Left renal cortex interstitium (tissue), 4 donors: Measurements from ENCODE around the gene TMEM191B. TPM values are rescaled to one million over a fixed set of nuclear protein-coding genes. Genes with fewer than 3 reads are reported as not detected.
"Not testable (repeated sequence)": the region's sequence is repeated elsewhere in the genome, so short reads cannot be mapped to it uniquely, and the experiment has no call there.

Experiments used
- DNase-seq, 4 donors: peaks; one replicate each; pipeline ENCODE4 v3.0.0-alpha.2; 2013; ENCODE audit warnings: low read depth in 4 of 4, low spot score in 2 of 4, missing footprints in 1 of 4
- polyA plus RNA-seq, 4 donors: library from polyadenylated mRNA; unstranded; fragments of 120-200 nt; gene quantifications; one replicate each; pipeline ENCODE4 v1.2.1, GENCODE V29; 2013; ENCODE audit not compliant: insufficient read length in 4 of 4

TMEM191B gene
- polyA plus RNA-seq = 1 to 10 TPM in 1 of 4 donors, under 1 TPM in 2, not detected in 1; 0.45 to 3.9 (median 0.55) TPM

DNA sequence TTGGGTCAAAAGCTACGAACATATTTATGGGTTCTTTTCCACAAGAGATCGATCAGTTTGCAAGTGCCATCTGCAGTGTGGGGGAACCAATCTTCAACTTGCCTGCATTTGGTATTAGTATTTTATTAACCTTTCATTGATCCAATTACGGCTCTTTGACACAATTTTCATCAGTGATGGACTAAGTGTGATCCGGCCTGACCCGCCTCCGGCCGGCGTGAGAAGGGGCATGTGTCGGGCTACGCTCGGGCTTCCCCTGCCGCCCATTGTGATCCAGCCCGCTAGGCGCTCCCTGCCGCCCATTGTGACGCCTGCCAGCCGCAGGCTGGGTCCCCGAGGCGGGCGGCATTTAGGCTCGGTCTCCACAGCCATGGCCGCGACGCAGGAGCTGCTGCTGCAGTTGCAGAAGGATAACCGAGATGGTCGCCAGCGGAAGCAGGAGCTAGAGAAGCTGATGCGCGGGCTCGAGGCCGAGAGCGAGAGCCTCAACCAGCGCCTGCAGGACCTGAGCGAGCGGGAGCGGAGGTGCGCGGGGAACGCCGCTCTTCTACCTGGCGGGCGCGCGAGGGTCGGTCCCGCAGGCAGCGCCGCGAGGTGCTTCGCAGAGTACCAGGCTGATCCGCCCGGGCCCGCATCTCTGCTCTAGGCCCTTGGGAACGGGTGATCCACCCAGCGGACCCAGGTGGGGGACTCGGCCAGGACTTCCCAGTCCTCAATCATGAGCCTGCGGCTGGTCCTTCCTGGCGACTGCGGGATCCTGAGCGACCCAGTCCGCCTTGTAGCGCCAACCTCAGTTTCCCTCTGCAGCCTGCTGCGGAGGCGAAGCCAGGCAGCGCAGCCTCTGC lies at the start of gene TMEM191B:
Gene TMEM191B (plus strand): TSS at position 51 of the 845 bp plus-strand sequence. CDS start 179 bp downstream, at position 230.
- DNase-seq = not testable (repeated sequence)

DNA sequence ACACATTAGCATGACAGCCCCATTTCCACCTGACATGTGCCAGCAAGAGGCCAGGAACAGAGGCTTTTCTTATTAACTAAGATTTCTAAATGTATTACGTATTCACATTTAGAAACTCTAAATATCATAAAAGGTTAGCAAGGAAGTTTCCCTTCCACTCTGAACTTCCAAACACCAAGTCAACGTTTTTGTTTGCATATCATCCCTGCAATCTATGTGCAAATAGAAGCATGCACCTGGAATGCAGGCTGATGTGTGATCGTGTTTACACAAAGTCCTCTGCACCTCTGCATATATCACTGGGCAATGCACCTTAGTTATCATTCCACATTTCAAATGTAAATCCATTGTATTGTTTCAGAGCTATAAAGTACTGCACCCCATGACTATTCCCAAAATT lies 31.4 kb upstream of the TMEM191B start:
- DNase-seq = not testable (repeated sequence)

DNA sequence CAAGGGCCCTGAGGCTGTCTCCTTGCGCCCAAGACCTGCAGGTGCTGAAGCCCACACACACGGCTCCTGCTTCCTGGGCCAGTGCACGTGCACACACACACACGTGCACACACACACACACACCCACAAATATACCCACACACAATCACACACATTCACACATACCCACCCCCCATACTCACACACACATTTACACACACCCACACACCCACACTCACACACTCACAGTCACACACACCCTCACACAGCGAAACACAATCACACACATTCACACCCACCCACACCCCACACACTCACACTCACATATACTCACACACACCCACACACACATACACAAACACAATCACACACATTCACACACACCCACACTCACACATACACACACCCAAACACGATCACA lies 16.3 kb upstream of the TMEM191B start:
- not testable (repeated sequence) for DNase-seq

DNA sequence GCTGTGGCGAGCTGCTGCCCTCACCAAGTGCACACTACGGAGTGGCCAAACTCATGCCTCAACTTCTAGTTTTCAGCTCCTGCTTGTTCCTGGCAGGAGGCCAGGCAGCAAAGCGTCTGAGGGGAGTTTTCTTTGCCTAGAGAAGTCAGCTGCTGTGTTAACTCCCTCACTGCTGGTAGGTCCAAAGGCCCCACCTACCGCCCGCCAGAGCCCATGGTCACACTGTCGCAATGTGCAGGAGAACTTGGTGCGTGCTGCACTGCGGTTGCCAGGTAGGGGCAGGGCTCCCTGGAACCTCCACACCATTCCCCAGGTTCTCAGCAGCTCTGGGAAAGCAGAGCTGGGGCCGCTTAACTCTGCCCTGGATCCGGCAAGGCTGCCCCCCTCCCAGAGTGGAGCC lies 15.2 kb upstream of the TMEM191B start:
- not testable (repeated sequence) for DNase-seq

DNA sequence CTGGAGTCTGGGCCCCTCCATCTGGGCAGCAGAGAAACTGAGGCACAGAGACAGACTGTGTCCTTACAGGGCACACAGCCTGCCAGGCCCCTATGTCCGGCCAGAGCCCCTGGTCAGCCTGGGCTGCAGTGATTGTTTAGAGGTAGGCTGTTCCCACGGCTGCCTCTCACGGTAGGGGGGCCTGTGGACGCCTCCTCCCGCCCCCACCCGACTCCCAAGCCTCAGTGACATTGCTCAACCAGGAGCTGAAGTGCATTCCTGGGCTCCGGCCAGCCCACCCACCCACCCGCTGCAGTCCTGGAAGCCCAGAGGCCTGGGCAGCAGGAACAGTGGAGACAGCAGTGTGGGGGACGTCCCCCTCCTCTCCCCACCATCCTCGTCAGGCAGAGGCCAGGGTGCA lies 14.1 kb upstream of the TMEM191B start:
- not testable (repeated sequence) for DNase-seq

DNA sequence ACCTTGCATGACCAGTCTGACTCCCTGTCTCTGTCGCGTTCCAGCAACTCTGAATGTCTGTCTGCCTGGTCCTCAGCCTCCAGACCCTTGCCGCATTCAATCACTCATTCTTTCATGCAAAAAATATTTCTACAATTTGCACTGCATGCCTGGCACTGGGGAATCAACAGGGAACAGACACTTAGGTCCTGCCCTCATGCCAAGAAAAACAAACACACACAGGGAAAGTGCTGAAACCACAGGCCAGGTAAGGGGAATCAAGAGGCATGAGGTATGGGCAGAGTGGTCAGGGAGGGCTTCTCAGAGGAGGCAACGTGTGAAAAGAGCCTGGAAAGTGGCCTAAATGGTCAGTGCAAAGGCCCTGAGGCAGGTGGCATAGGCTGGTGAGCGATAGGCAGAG lies 9.5 kb upstream of the TMEM191B start, which contains the start of gene GGTLC3:
Gene GGTLC3 (minus strand): TSS at position 101 of the 400 bp plus-strand sequence. CDS start 264 bp downstream, outside the sequence.
- not testable (repeated sequence) for DNase-seq

DNA sequence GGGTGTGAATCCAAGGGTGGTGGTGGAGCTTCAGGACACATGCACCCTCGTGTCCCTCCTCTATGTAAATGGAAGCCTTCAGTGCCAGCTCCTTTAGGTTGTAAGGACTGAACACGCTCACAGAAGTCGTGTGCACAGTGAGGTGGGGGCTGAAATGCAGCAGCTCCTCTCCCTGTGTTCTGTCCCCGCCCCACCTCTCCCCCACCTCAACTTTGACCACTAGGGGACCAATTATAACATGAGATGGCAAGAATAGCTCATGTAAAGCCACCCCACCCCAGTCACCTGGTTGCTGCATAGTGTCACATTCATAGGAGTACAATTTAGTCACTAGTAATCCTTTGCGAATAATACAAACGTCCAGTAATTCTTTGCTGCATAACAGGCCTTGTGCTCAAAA lies 4.8 kb upstream of the TMEM191B start:
- not testable (repeated sequence) for DNase-seq

DNA sequence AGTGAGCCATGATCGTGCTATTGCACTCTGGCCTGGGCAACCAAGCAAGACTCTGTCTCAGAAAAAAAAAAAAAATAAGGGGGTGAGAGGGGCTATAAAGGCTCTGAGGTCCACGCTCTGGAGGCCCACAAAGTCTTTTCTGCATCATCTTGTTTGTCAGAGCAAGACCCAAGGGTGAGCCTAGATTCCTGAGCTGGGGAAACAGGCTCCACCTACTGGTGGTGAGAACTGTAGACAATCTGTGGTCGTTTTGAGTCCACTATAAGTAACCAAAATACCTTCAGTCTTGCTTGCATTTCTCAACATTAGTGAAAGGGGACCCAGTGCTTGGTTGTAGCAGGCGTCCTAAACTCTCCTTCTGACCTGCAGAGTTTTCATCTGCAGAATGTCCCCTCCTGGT lies 4.3 kb upstream of the TMEM191B start:
- DNase-seq = not testable (repeated sequence)

DNA sequence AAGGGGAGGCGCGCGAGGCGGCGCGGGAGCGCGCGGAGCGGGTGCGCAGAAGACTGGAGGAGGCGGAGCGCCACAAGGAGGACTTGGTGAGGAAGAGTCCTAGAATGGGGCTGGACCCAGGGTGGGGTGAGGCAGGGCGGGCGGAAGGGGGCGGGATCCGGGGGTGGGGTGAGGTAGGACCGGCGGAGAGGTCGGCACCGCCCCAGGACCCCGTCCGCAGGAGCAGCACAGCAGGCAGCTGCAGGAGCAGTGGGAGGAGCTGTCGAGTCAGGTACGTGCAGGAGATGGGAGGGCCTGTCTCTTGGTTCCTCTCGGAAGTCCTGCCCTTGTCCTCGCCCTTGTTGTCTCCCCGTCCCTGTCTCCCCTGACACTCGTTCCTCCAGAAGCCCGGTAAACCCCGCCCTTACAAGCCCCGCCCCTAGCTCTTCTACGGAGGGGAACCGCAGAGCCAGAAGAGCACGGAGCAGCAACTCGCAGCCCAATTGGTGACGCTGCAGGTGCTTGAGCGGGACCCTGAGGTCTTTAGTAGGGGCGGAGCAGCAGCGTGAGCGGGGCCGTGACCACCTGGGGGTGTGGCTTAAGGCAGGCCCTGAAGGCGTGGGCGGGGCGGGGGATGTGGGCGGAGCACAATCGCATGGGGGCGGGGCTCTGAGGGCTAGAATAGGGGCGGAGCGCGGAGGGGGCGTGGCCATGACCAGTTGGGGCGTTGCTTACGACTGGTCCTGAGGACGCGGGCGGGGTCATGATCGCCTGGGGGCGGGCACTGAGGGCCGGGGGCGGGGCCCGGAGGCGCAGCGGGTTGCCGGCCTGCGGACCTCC lies 1.2 kb downstream of the TMEM191B start:
- DNase-seq = peak in 1 of 4 donors; percentile 7

DNA sequence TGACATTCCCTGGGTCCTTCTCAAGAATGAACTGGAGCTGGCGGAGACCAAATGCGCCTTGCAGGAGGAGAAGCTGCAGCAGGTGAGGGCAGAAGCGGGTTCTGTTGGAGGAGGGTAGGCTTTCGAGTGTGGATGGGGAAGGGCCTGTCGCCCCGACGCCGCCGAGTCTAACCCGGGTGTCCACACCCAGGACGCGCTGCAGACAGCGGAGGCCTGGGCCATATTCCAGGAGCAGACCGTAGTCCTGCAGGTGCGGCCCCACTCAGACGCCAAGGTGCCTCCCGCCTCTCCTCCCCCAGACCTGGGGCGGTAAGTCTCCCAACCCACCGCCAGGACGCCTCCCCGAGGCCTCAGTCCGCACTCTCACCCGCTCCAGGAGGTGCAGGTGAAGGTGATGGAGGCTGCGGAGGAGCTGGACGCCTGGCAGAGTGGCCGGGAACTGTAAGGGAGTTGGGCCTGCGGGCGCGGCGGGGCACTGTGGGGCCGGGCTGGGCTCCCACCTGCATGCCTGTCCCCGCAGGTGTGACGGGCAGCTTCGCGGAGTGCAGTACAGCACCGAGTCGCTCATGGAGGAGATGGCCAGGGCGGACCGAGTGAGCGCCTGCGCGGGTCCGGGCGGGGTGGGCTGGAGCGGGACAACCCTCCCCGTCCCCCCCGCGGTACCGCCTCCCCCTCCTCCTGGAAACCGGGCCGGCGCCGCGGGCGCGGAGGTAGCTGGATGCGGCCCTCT lies 2.0 kb downstream of the TMEM191B start:
- not testable (repeated sequence) for DNase-seq

DNA sequence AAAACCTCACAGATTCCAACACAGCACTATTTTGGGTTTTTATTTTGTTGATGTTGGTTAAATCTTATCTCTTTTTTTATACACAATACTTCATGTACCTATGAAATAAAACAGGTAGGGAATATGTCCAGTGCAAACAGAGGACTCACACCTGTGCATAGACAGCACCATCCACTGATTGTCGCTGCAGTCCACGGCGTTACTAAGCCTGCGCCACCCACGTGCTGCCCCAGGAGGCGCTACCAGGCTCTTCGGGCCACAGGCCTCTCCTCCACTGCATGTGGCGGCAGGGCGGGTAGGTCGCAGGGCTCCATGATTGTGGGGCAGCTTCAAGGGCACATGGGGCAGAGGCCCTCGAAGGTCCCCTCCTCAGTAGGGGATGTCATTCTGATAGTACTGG lies 6.0 kb downstream of the TMEM191B start:
- DNase-seq = not testable (repeated sequence)

DNA sequence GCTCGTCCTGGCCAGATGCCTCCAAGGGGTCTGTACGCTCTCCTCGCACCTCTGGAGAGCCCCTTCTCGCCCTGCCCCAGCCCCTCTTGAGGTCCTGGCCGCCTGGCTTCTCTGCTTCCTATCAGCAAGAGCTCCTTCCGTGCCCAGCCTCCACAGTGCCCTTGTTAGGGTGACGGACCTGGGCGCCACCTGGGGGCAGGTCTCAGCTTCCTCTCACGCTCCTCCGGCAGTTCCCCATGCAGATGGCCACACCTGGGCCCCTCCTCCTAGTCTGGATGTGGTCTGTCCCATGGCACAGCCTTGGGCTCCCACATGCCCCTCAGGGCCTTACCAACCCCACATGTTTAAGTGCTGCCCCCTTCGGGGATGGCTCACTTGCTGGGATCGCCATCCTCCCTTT lies 6.7 kb downstream of the TMEM191B start:
- DNase-seq = not testable (repeated sequence)

DNA sequence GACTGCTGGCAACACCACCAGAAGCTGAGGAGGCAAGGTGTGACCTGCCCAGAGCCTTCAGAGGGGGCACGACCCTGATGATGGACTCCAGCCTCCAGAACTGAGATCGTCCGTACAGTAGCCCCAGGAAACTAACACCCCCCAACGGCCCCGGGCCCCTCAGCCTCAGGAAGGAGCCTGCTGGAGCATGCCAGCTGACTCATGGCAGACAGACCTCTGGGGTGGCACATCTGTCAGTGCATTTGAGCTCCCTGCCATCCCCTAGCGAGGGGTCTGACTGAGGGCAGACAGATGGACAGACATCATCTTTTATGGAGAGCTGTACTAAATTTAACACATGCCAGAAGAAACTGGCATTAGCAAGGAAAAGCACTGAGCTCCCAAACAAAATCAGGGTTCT lies 12.4 kb downstream of the TMEM191B start:
- not testable (repeated sequence) for DNase-seq

DNA sequence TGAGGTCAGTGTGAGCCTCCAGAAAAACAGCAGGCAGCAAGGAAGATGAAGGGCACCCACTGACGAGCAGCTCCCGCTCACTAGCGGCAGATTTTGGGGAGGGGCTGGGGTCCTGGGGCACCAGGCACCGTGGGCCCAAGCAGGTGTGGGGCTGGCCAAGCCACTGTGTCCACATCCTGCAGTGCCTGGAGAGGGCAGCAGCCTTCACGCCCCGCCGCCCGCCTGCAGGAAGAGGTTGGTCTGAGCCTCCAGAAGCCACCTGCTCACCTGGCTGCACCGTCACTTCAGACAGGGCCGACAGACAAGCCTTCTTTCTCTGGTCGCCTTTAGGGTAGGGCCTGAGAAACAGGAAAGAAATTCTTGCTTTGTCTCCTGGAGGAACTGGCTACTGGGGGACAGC lies 15.8 kb downstream of the TMEM191B start:
- DNase-seq = not testable (repeated sequence)

DNA sequence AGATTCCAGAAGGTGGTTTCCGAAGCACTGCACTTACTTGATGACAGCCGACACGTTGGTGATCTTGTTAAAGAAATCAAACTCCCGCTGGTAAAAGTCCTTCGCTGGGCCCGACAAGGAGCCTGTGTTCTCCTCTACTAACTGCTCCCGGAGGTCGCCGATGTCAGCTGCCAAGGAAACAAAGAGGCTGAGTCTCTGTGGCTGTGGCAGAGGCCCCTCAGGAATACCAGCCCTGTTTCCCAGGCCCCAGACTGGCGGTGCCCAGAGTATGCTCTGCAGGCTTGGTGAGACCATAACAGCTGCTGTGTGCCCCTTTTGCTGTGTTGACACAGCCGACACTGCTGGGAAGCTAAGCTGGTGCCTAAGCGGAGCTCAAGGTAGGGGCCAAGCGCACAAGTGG lies 17.0 kb downstream of the TMEM191B start:
- DNase-seq = not testable (repeated sequence)

DNA sequence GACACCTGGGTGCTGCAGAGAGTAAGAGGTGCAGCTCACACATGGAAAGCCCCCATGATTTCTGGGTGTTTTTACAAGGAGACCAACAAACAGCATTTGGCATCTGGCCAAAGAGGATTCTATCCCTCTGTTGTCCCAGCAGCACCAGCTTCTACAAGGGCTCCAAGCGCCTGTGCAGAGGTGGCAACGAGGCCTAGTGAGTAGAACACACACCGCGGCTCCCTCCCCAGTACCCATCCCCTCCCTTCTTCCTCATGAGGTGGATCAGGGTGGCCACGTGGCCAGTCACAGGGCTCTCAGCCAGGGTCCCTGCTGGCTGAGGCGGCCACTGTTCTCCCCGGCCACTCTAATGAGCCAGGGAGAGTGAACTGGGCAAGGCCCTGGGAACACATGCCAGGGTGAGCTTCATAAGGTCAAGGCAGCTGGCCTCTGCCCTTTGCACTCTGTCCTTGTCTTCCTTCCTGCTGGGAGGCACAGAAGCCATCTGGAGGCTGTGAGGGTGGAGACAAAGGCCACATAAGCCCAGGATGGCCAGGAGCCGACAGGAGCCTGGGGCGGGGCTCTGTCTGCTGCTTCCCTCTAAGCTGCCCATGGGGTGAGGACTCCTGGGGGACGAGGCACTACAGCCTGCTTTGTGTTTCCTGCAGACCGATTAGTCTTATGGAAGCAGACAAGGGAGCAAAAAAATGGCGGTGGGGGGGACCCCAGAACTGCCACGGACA lies 22.0 kb downstream of the TMEM191B start:
- DNase-seq = not testable (repeated sequence)

DNA sequence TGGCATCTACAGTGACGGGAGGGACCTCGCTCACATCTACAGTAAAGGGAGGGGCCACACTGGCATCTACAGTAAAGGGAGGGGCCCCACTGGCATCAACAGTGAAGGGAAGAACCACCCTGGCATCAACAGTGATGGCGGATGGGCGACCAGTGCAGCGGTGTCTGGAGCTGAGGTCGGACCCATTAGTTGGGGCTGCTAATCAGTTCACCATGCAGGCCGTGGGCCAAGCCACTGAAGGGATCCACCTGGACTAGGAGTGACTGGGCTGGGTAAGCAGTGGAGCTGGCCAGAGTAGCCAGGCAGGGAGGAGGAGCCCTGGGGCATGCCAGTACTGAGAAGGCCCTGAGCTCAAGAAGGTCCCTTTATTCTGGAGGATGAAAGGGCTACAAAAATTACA lies 23.4 kb downstream of the TMEM191B start:
- DNase-seq = not testable (repeated sequence)

DNA sequence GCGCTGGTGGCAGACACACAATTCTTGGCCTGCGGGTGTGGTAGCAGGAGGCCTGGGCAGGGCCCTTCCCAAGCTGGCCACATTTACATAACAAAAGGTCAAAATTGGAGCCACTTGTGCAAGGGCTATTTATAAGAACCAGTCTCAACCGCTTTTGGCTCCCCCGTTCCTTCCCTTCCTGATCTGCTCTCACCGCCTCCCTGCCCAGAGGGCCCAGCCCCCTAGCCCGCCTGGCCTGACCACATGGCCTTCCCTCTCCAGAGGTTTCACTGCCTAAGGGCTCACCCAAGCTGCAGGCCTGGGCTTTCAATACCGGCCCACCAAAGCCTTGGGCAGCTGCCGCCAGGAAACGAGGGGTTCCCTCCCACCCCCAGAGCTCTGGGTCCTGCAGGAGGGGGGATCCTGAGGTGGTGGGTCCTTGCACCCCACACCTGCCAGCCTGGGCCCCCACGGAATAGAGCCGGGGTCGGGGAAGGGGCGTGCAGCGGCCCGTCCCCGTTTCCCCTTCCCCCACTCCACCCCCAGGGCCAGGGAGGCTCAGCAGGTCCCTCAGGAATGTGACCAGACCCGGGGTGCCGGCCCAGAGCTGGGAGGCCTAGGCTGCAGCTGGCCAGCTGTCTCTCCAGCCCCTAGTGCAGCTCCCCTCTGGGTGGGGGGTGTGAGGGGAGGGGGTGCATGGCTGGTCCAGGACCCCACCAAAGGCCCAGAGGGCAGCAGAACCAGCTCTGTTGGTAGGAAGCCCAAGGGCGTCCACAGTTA lies 25.4 kb downstream of the TMEM191B start:
- not testable (repeated sequence) for DNase-seq
